B cell (primary cell): ENCODE data around the gene UGT2B15. TPM values are rescaled to one million over a fixed set of nuclear protein-coding genes. Genes with fewer than 3 reads are reported as not detected.

Experiments
- ATAC-seq: fragments of 200-7000 bp; cut with Tn5 transposase; one replicate; pipeline ENCODE4 v1.10.0; 2021; ENCODE audit warnings: low read depth, mild to moderate bottlenecking, moderate number of reproducible peaks, moderate library complexity
- CTCF ChIA-PET: fragments of 350-600 bp; sonication (Branson Sonifier 250); formaldehyde crosslinking; loops from one replicate; lab custom pipeline; 2021; ENCODE audit warnings: antibody characterized with exemption, inconsistent platforms; lab: Charles Lee
- POLR2A ChIA-PET: fragments of 350-600 bp; sonication (Branson Sonifier 250); formaldehyde crosslinking; loops from one replicate; lab custom pipeline; 2021; ENCODE audit warnings: antibody characterized with exemption; lab: Charles Lee
- DNase-seq: peaks from one replicate; pipeline ENCODE4 v3.0.0; 2013
- H2AFZ ChIP-seq: 2 replicates; pipeline ENCODE4 v1.6.1; 2012; ENCODE audit warnings: mild to moderate bottlenecking, low read depth, low read length; ENCODE audit not compliant: insufficient read depth, poor library complexity, severe bottlenecking
- H3K27ac ChIP-seq, 2 donors: 1 replicate in 1 of 2; 2 replicates in 1 of 2; pipeline ENCODE4 v1.5.1; 2012 to 2013; ENCODE audit warnings: low read length in 2 of 2, mild to moderate bottlenecking in 2 of 2, moderate library complexity in 1 of 2
- H3K27me3 ChIP-seq, 4 experiments: fragments of 200-600 bp in 1 of 4; sonication (generic) in 1 of 4; replicated peaks in 1 of 4; 1 replicate in 2 of 4; 2 replicates in 2 of 4; pipeline versions ENCODE4 v1.6.1 to v1.7.0; 2013 to 2016; ENCODE audit warnings: low read length in 3 of 4, mild to moderate bottlenecking in 2 of 4, mixed read lengths in 1 of 4, moderate library complexity in 1 of 4; ENCODE audit not compliant: insufficient read depth in 4 of 4, control insufficient read depth in 3 of 4; ENCODE audit errors: control extremely low read depth in 1 of 4
- H3K36me3 ChIP-seq, 2 experiments: replicated peaks in 1 of 2; 1 replicate in 1 of 2; 2 replicates in 1 of 2; pipeline versions ENCODE4 v1.6.1 to v1.7.1; 2013; ENCODE audit warnings: low read length in 1 of 2; ENCODE audit not compliant: insufficient read depth in 2 of 2, control insufficient read depth in 1 of 2; ENCODE audit errors: control extremely low read depth in 1 of 2, extremely low read depth in 1 of 2
- H3K4me1 ChIP-seq, 2 donors: fragments of 200-600 bp in 1 of 2; sonication (generic) in 1 of 2; 1 replicate in 1 of 2; 2 replicates in 1 of 2; pipeline versions ENCODE4 v1.5.1 to v1.6.1; 2013 to 2017; ENCODE audit warnings: low read length in 2 of 2; ENCODE audit not compliant: control insufficient read depth in 2 of 2, insufficient read depth in 2 of 2
- H3K4me2 ChIP-seq: replicated peaks from 2 replicates; pipeline ENCODE3; 2012; ENCODE audit warnings: mild to moderate bottlenecking, low read depth, low read length; ENCODE audit not compliant: poor library complexity, severe bottlenecking
- H3K4me3 ChIP-seq, 5 experiments: fragments of 200-600 bp in 1 of 5; sonication (generic) in 1 of 5; 1 replicate in 3 of 5; 2 replicates in 2 of 5; pipeline versions ENCODE4 v1.5.1 to v1.7.0; 2011 to 2016; ENCODE audit warnings: low read length in 4 of 5, mild to moderate bottlenecking in 4 of 5, low read depth in 2 of 5, control low read depth in 1 of 5, moderate library complexity in 1 of 5; ENCODE audit not compliant: insufficient read depth in 1 of 5; ENCODE audit errors: control extremely low read depth in 1 of 5, extremely low read depth in 1 of 5
- H3K79me2 ChIP-seq: fragments of 200-600 bp; sonication (generic); one replicate; pipeline ENCODE4 v1.6.0; 2016; ENCODE audit warnings: low read length; ENCODE audit not compliant: control insufficient read depth, insufficient read depth
- H3K9ac ChIP-seq: fragments of 200-600 bp; sonication (generic); 2 replicates; pipeline ENCODE4 v1.6.1; 2017; ENCODE audit warnings: mild to moderate bottlenecking, low read length, moderate library complexity
- H3K9me3 ChIP-seq, 3 donors: one replicate each; pipeline versions ENCODE4 v1.6.1 to v1.7.1; 2013; ENCODE audit warnings: low read length in 2 of 3; ENCODE audit not compliant: control insufficient read depth in 2 of 3, insufficient read depth in 1 of 3; ENCODE audit errors: control extremely low read depth in 1 of 3
- H4K20me1 ChIP-seq: 2 replicates; pipeline ENCODE4 v1.6.0; 2012; ENCODE audit warnings: mild to moderate bottlenecking, low read length; ENCODE audit not compliant: insufficient read depth, control insufficient read depth, poor library complexity, severe bottlenecking
- H3K27ac Mint-ChIP-seq: one replicate; pipeline ENCODE4 v1.8.0; 2021; ENCODE audit warnings: mixed read lengths
- H3K27me3 Mint-ChIP-seq: one replicate; pipeline ENCODE4 v1.8.0; 2021; ENCODE audit warnings: mixed read lengths
- H3K4me1 Mint-ChIP-seq: one replicate; pipeline ENCODE4 v1.8.0; 2021; ENCODE audit warnings: mixed read lengths
- H3K4me3 Mint-ChIP-seq: one replicate; pipeline ENCODE4 v1.8.0; 2021; ENCODE audit warnings: mixed read lengths
- H3K9me3 Mint-ChIP-seq: one replicate; pipeline ENCODE4 v1.8.0; 2022; ENCODE audit warnings: mixed read lengths; ENCODE audit not compliant: insufficient read depth
- CTCF ChIP-seq: fragments of 200-600 bp; IDR thresholded peaks from one replicate; pipeline ENCODE4 v1.8.0; 2022; ENCODE audit warnings: antibody characterized with exemption, mild to moderate bottlenecking
- EZH2 ChIP-seq: IDR thresholded peaks from 2 replicates; pipeline ENCODE4 v1.6.1; 2012; ENCODE audit warnings: borderline replicate concordance, low read depth, mild to moderate bottlenecking, moderate library complexity, low read length; ENCODE audit not compliant: insufficient read depth, poor library complexity, severe bottlenecking
- WGBS: methylation state at CpG from one replicate; pipeline ENCODE4 v1.1.5; 2013; ENCODE audit warnings: missing lambda C conversion rate; ENCODE audit not compliant: insufficient coverage; 5-methylcytosine and 5-hydroxymethylcytosine counted together
- intact Hi-C: fragments of 100-400 bp; cut with micrococcal nuclease; formaldehyde crosslinking; loops from one replicate; pipeline ENCODE4 v1.10.0; 2022
- polyA plus RNA-seq: library from polyadenylated mRNA; depleted of rRNA; stranded (reverse); fragments of >200 nt; gene quantifications from 2 replicates; pipeline ENCODE4 v1.2.3, GENCODE V29; 2012
- total RNA-seq, 2 donors: library from RNA; stranded (reverse); fragments of 120-200 nt in 1 of 2; gene quantifications; 1 replicate in 1 of 2; 2 replicates in 1 of 2; pipeline versions ENCODE4 v1.2.3 to v1.2.4, GENCODE V29; 2013 to 2022

UGT2B15 gene
- total and polyA plus RNA-seq, 2 donors (not counting 1 experiment from before 2014, with no cell fraction given), result not detected

GRCh38 chr4:68617003-68617698 lies 53.3 kb downstream of the UGT2B15 start:
- Histone ChIP-seq H3K27me3 (no peaks in the 10 kb centered on the region), H4K20me1 (no peaks in the 10 kb centered on the region), H3K27ac (no peak overlapping the region), H2AFZ (no peak overlapping the region), H3K4me2 (no peak overlapping the region), H3K79me2 (no peaks in the 10 kb centered on the region), H3K36me3 (no peaks in the 10 kb centered on the region), H3K9ac (no peak overlapping the region), H3K9me3 (no peaks in the 10 kb centered on the region), H3K4me1 (no peaks in the 10 kb centered on the region), H3K4me3 (no peak overlapping the region)
- CTCF ChIA-PET, result no interaction called here
- ATAC-seq, result no peak
- TF ChIP-seq CTCF, result no peak
- TF ChIP-seq EZH2, result no peak
- no peak overlapping the region for H3K4me3 Mint-ChIP-seq
- POLR2A ChIA-PET, result no interaction called here
- no peak for DNase-seq
- H3K4me1 Mint-ChIP-seq, result peaks cover 2% of the 10 kb centered on the region
- H3K27me3 Mint-ChIP-seq, result no peaks in the 10 kb centered on the region
- intact Hi-C loops, result no loop called here
- H3K9me3 Mint-ChIP-seq, result no peaks in the 10 kb centered on the region
- no peak overlapping the region for H3K27ac Mint-ChIP-seq

GRCh38 chr4:68615699-68616422 lies 54.6 kb downstream of the UGT2B15 start:
- TF ChIP-seq EZH2, result no peak
- TF ChIP-seq CTCF, result no peak
- ChIA-PET CTCF (no interaction called here), POLR2A (no interaction called here)
- Histone ChIP-seq H3K27me3 (no peaks in the 10 kb centered on the region), H3K4me3 (no peak overlapping the region), H3K27ac (no peak overlapping the region), H3K4me1 (no peaks in the 10 kb centered on the region), H3K36me3 (no peaks in the 10 kb centered on the region), H3K4me2 (no peak overlapping the region), H2AFZ (no peak overlapping the region), H3K79me2 (no peaks in the 10 kb centered on the region), H3K9me3 (no peaks in the 10 kb centered on the region), H4K20me1 (no peaks in the 10 kb centered on the region), H3K9ac (no peak overlapping the region)
- DNase-seq, result no peak
- Mint-ChIP-seq H3K4me3 (no peak overlapping the region), H3K4me1 (no peaks in the 10 kb centered on the region), H3K27me3 (no peaks in the 10 kb centered on the region), H3K27ac (no peak overlapping the region), H3K9me3 (no peaks in the 10 kb centered on the region)
- ATAC-seq, result no peak
- 89% methylated on average over 8 of the region's 11 CpGs for WGBS
- intact Hi-C loops, result no loop called here
